A549 (cell line): Measurements from ENCODE around the gene DYNC1I1. TPM values are rescaled to one million over a fixed set of nuclear protein-coding genes. Genes with fewer than 3 reads are reported as not detected.

ENCODE experiments used
- ATAC-seq, 2 experiments: fragments of 200-7000 bp in 1 of 2; fragments of >200 bp in 1 of 2; cut with Nextera tagmentation in 1 of 2; cut with Tn5 transposase in 1 of 2; 3 replicates each; pipeline versions ENCODE4 v1.8.0 to v1.9.1; 2018 to 2020; ENCODE audit warnings: mild to moderate bottlenecking in 1 of 2, moderate library complexity in 1 of 2
- CTCF ChIA-PET: fragments of 300-600 bp; sonication (Branson Sonifier 250); formaldehyde crosslinking; extraction: SDS; loops from one replicate; lab custom pipeline; 2021; ENCODE audit warnings: antibody characterized with exemption, inconsistent platforms; lab: Yijun Ruan, JAX
- POLR2A ChIA-PET: fragments of 350-600 bp; formaldehyde crosslinking; extraction: SDS; loops from one replicate; lab custom pipeline; 2021; ENCODE audit warnings: antibody characterized with exemption, inconsistent platforms; lab: Yijun Ruan, JAX
- DNase-seq, 2 experiments: peaks; one replicate each; pipeline versions ENCODE4 v3.0.0 to v3.0.0-alpha.2; 2011 to 2016; ENCODE audit warnings: low read depth in 1 of 2, low spot score in 1 of 2
- FAIRE-seq: peaks from 2 replicates; lab custom pipeline; 2011; peaks lifted over from hg19 to GRCh38; lab: Jason Lieb, UNC
- H3K27ac ChIP-seq, 2 experiments: fragments of >200 bp; sonication (Bioruptor Twin); formaldehyde crosslinking; 3 replicates each; pipeline ENCODE4 v1.5.1; 2016 to 2017
- H3K4me1 ChIP-seq: fragments of >200 bp; sonication (Bioruptor Twin); formaldehyde crosslinking; 3 replicates; pipeline ENCODE4 v1.6.1; 2016
- H3K4me2 ChIP-seq: fragments of >200 bp; sonication (Bioruptor Twin); formaldehyde crosslinking; 3 replicates; pipeline ENCODE4 v1.6.1; 2016
- H3K4me3 ChIP-seq: fragments of >200 bp; sonication (Bioruptor Twin); formaldehyde crosslinking; 3 replicates; pipeline ENCODE4 v1.5.1; 2016
- H3K9me3 ChIP-seq: fragments of >200 bp; sonication (Bioruptor Twin); formaldehyde crosslinking; 3 replicates; pipeline ENCODE4 v1.6.1; 2016
- BHLHE40 ChIP-seq: IDR thresholded peaks from 2 replicates; pipeline ENCODE4 v1.6.1; 2012; ENCODE audit warnings: low read depth, low read length, inconsistent platforms
- E2F6 ChIP-seq: IDR thresholded peaks from 2 replicates; pipeline ENCODE4 v1.6.1; 2012; ENCODE audit warnings: low read depth, borderline replicate concordance
- EHF ChIP-seq: fragments of 250-450 bp; sonication (Bioruptor Pico); IDR thresholded peaks from 2 replicates; pipeline ENCODE4 v1.5.0; 2020; ENCODE audit warnings: mild to moderate bottlenecking
- EHMT2 ChIP-seq: fragments of 200-600 bp; sonication (generic); IDR thresholded peaks from 2 replicates; pipeline ENCODE4 v1.6.1; 2016; ENCODE audit warnings: antibody characterized with exemption, low read depth, mild to moderate bottlenecking, moderate library complexity
- EP300 ChIP-seq, 2 experiments: fragments of >200 bp; sonication (Bioruptor Twin); formaldehyde crosslinking; IDR thresholded peaks; 2 replicates in 1 of 2; 3 replicates in 1 of 2; pipeline ENCODE4 v1.6.1; 2016 to 2017
- ESRRA ChIP-seq: fragments of 150-350 bp; IDR thresholded peaks from 2 replicates; pipeline ENCODE4 v1.6.1; 2014; ENCODE audit warnings: mild to moderate bottlenecking, low read length, borderline replicate concordance
- FOXS1 ChIP-seq: fragments of 250-450 bp; sonication (Bioruptor Pico); IDR thresholded peaks from 2 replicates; pipeline ENCODE4 v1.5.0; 2020; ENCODE audit warnings: mild to moderate bottlenecking, moderate library complexity
- HOXA7 ChIP-seq: fragments of 250-450 bp; sonication (Bioruptor Pico); IDR thresholded peaks from 2 replicates; pipeline ENCODE4 v1.5.0; 2020; ENCODE audit warnings: mild to moderate bottlenecking, moderate library complexity
- HOXB5 ChIP-seq: fragments of 250-450 bp; sonication (Bioruptor Pico); IDR thresholded peaks from 2 replicates; pipeline ENCODE4 v1.5.0; 2020; ENCODE audit warnings: mild to moderate bottlenecking, moderate library complexity
- NPAS2 ChIP-seq: fragments of 250-450 bp; sonication (Bioruptor Pico); IDR thresholded peaks from 2 replicates; pipeline ENCODE4 v1.8.0; 2022; ENCODE audit warnings: mild to moderate bottlenecking, moderate library complexity, borderline replicate concordance
- NR3C1 ChIP-seq: fragments of >200 bp; sonication (Bioruptor Twin); formaldehyde crosslinking; IDR thresholded peaks from 3 replicates; pipeline ENCODE4 v1.6.1; 2017
- RCOR1 ChIP-seq: fragments of 150-350 bp; IDR thresholded peaks from 2 replicates; pipeline ENCODE4 v1.6.1; 2014; ENCODE audit warnings: antibody characterized with exemption, low read length, low read depth
- RNF2 ChIP-seq: fragments of 200-600 bp; sonication (generic); IDR thresholded peaks from 2 replicates; pipeline ENCODE4 v1.6.1; 2016; ENCODE audit warnings: low read depth, mild to moderate bottlenecking, antibody characterized with exemption, moderate library complexity, borderline replicate concordance
- SMC3 ChIP-seq: fragments of >200 bp; sonication (Bioruptor Twin); formaldehyde crosslinking; IDR thresholded peaks from 3 replicates; pipeline ENCODE4 v1.6.1; 2018; ENCODE audit warnings: inconsistent platforms
- SREBF2 ChIP-seq: fragments of 450-650 bp; IDR thresholded peaks from 2 replicates; pipeline ENCODE4 v1.6.1; 2014; ENCODE audit warnings: mild to moderate bottlenecking, moderate library complexity
- USF2 ChIP-seq: fragments of 450-650 bp; IDR thresholded peaks from 2 replicates; pipeline ENCODE4 v1.6.1; 2014; ENCODE audit warnings: antibody characterized with exemption
- ZC3H11A ChIP-seq: fragments of 450-650 bp; IDR thresholded peaks from 2 replicates; pipeline ENCODE4 v1.6.1; 2014; ENCODE audit warnings: antibody characterized with exemption, mild to moderate bottlenecking
- ZFP36 ChIP-seq: fragments of 450-650 bp; IDR thresholded peaks from 2 replicates; pipeline ENCODE4 v1.6.1; 2014; ENCODE audit warnings: borderline replicate concordance; ENCODE audit not compliant: partially characterized antibody
- ZNF302 ChIP-seq: fragments of 250-450 bp; sonication (Bioruptor Pico); IDR thresholded peaks from 2 replicates; pipeline ENCODE4 v1.9.0; 2021; ENCODE audit warnings: inconsistent platforms, mild to moderate bottlenecking, moderate library complexity
- WGBS: methylation state at CpG from one replicate; pipeline ENCODE4 v1.1.6; 2017; ENCODE audit errors: missing lambda C conversion rate; 5-methylcytosine and 5-hydroxymethylcytosine counted together
- polyA plus RNA-seq, 4 experiments: library from polyadenylated mRNA; depleted of rRNA in 3 of 4; stranded (reverse); fragments of >200 nt; fragmentation: RNase III in 1 of 4; extraction: RNeasy Plus Mini Kit Qiagen cat#74134 plus additional on column Dnase treatment in 1 of 4; gene quantifications; 2 replicates in 3 of 4; 3 replicates in 1 of 4; pipeline ENCODE4 v1.2.3, GENCODE V29; 2011 to 2017
- TF ChIP-seq, protein P1 (sequence below): fragments of 200-600 bp; sonication (generic); IDR thresholded peaks from 2 replicates; pipeline ENCODE4 v1.6.1; 2016; ENCODE audit warnings: antibody characterized with exemption, mild to moderate bottlenecking, moderate library complexity
- TF ChIP-seq, protein P2 (sequence below): IDR thresholded peaks from 2 replicates; pipeline ENCODE4 v1.6.1; 2012
- TF ChIP-seq, protein P3 (sequence below): fragments of >200 bp; sonication (Bioruptor Twin); formaldehyde crosslinking; IDR thresholded peaks from 3 replicates; pipeline ENCODE4 v1.6.1; 2016
- TF ChIP-seq, protein P4 (sequence below): fragments of 250-450 bp; sonication (Bioruptor Pico); IDR thresholded peaks from 2 replicates; pipeline ENCODE4 v1.5.0; 2020; ENCODE audit warnings: low read depth, mild to moderate bottlenecking, moderate library complexity

The DYNC1I1 gene
- polyA plus RNA-seq, 2 of the 4 experiments (the other 2 are of a cell fraction), result 0.04 TPM; not detected in 1

- Histone ChIP-seq H3K4me1 (no peaks in the 10 kb centered on the region), H3K9me3 (no peaks in the 10 kb centered on the region), H3K27ac (no peak overlapping the region), H3K4me2 (no peak overlapping the region), H3K4me3 (no peak overlapping the region)
- ATAC-seq (no peak), DNase-seq (no peak), FAIRE-seq (no peak)
- ChIA-PET POLR2A (interaction anchor here (0.6 kb wide), 1 partner anchor 148 kb away, joined by 3 read pairs; no protein-coding TSS in a partner anchor), CTCF (interaction anchor here (1.0 kb wide), 1 partner anchor 14 kb away, joined by 3 read pairs; no protein-coding TSS in a partner anchor)
- TF ChIP-seq ESRRA (no peak), NPAS2 (no peak), NR3C1 (no peak), HOXA7 (no peak), BHLHE40 (no peak), RNF2 (no peak)
Observed at GRCh38 chr7:96052289-96052688, 279.9 kb downstream of the DYNC1I1 start.

- Histone ChIP-seq H3K27ac (no peak overlapping the region), H3K4me3 (no peak overlapping the region), H3K9me3 (no peaks in the 10 kb centered on the region), H3K4me1 (no peaks in the 10 kb centered on the region), H3K4me2 (no peak overlapping the region)
- ChIA-PET CTCF (interaction anchor here (1.0 kb wide), 1 partner anchor 14 kb away, joined by 3 read pairs; no protein-coding TSS in a partner anchor), POLR2A (no interaction called here)
- TF ChIP-seq, protein P1, sequence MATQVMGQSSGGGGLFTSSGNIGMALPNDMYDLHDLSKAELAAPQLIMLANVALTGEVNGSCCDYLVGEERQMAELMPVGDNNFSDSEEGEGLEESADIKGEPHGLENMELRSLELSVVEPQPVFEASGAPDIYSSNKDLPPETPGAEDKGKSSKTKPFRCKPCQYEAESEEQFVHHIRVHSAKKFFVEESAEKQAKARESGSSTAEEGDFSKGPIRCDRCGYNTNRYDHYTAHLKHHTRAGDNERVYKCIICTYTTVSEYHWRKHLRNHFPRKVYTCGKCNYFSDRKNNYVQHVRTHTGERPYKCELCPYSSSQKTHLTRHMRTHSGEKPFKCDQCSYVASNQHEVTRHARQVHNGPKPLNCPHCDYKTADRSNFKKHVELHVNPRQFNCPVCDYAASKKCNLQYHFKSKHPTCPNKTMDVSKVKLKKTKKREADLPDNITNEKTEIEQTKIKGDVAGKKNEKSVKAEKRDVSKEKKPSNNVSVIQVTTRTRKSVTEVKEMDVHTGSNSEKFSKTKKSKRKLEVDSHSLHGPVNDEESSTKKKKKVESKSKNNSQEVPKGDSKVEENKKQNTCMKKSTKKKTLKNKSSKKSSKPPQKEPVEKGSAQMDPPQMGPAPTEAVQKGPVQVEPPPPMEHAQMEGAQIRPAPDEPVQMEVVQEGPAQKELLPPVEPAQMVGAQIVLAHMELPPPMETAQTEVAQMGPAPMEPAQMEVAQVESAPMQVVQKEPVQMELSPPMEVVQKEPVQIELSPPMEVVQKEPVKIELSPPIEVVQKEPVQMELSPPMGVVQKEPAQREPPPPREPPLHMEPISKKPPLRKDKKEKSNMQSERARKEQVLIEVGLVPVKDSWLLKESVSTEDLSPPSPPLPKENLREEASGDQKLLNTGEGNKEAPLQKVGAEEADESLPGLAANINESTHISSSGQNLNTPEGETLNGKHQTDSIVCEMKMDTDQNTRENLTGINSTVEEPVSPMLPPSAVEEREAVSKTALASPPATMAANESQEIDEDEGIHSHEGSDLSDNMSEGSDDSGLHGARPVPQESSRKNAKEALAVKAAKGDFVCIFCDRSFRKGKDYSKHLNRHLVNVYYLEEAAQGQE, result no peak
- no peak for TF ChIP-seq ZFP36
- TF ChIP-seq EP300 (IDR thresholded peaks at IDR 0.05), result no peak
- TF ChIP-seq FOXS1 (CRISPR knock-in tag), result no peak
- TF ChIP-seq HOXB5 (CRISPR knock-in tag), result no peak
- TF ChIP-seq E2F6, result no peak
- ATAC-seq (no peak), FAIRE-seq (no peak), DNase-seq (no peak)
- WGBS, result 4% methylated on average over 4 of the region's 4 CpGs
Observed at GRCh38 chr7:96052860-96053470, 280.6 kb downstream of the DYNC1I1 start.

DNA sequence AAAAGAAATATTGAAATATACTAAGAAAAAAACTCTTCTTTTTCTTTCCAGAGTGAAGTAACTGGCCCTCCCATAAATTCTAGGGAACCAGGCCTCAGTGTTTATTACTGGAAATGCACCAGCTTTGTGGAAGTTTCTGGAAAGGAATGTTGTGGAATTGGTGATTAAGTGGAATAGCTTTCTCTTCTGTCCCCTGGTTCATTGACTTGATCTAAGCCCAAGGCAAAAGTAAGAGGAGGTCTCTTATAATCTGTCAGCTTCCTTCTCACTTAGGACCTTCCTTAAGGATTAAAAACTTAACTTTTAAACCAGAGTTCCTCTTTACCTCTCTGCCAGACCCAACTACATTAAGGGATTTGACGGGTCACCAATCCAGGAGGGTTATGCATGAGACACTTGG is 283.4 kb downstream of the DYNC1I1 start:
- WGBS, result 36% methylated on average over 1 of the region's 1 CpG
- H3K4me3 ChIP-seq, result no peak overlapping the region
- no peak for FAIRE-seq
- ChIA-PET POLR2A (no interaction called here), CTCF (no interaction called here)
- DNase-seq, result no peak
- TF ChIP-seq EHF (no peak), EHMT2 (no peak), ZC3H11A (no peak), SMC3 (no peak), SREBF2 (no peak), ZNF302 (CRISPR knock-in tag) (no peak), HOXB5 (CRISPR knock-in tag) (no peak), RCOR1 (no peak), USF2 (no peak)
- TF ChIP-seq, protein P2, sequence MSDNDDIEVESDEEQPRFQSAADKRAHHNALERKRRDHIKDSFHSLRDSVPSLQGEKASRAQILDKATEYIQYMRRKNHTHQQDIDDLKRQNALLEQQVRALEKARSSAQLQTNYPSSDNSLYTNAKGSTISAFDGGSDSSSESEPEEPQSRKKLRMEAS, result no peak
- TF ChIP-seq, protein P3, sequence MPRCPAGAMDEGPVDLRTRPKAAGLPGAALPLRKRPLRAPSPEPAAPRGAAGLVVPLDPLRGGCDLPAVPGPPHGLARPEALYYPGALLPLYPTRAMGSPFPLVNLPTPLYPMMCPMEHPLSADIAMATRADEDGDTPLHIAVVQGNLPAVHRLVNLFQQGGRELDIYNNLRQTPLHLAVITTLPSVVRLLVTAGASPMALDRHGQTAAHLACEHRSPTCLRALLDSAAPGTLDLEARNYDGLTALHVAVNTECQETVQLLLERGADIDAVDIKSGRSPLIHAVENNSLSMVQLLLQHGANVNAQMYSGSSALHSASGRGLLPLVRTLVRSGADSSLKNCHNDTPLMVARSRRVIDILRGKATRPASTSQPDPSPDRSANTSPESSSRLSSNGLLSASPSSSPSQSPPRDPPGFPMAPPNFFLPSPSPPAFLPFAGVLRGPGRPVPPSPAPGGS, result no peak
- TF ChIP-seq, protein P4, sequence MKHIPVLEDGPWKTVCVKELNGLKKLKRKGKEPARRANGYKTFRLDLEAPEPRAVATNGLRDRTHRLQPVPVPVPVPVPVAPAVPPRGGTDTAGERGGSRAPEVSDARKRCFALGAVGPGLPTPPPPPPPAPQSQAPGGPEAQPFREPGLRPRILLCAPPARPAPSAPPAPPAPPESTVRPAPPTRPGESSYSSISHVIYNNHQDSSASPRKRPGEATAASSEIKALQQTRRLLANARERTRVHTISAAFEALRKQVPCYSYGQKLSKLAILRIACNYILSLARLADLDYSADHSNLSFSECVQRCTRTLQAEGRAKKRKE (CRISPR knock-in tag), result no peak
- no peaks in the 10 kb centered on the region for H3K9me3 ChIP-seq
- H3K4me1 ChIP-seq, result no peaks in the 10 kb centered on the region
- H3K27ac ChIP-seq, result no peak overlapping the region
- no peak for ATAC-seq
- H3K4me2 ChIP-seq, result no peak overlapping the region
